Stimulated activated effector memory CD8-positive, alpha-beta T cell treated with anti-CD3 and anti-CD28 coated beads, Interleukin-12 subunit alpha, Interleukin-12 subunit beta, amount 100 ng/mL, for 72 hours (primary cell): ENCODE measurements around the gene TNK2.
"Not testable (repeated sequence)": the region's sequence is repeated elsewhere in the genome, so short reads cannot be mapped to it uniquely, and the experiment has no call there.

Source experiments
- ATAC-seq: fragments of 150-1000 bp; cut with Tn5 transposase; 2 replicates; pipeline ENCODE4 v1.10.0; 2021
- DNase-seq, 2 donors: peaks; one replicate each; pipeline ENCODE4 v3.0.0; 2021 to 2022; ENCODE audit warnings: low spot score in 2 of 2
- H3K27ac Mint-ChIP-seq: one replicate; pipeline ENCODE4 v1.8.0; 2022; ENCODE audit warnings: mild to moderate bottlenecking, mixed read lengths
- H3K36me3 Mint-ChIP-seq: one replicate; pipeline ENCODE4 v1.8.0; 2022; ENCODE audit warnings: mild to moderate bottlenecking, mixed read lengths
- H3K4me1 Mint-ChIP-seq: one replicate; pipeline ENCODE4 v1.8.0; 2022; ENCODE audit warnings: mixed read lengths
- H3K4me3 Mint-ChIP-seq: one replicate; pipeline ENCODE4 v1.8.0; 2022; ENCODE audit warnings: mild to moderate bottlenecking, mixed read lengths
- H3K9me3 Mint-ChIP-seq: one replicate; pipeline ENCODE4 v1.8.0; 2022; ENCODE audit warnings: mixed read lengths

TNK2 gene

DNA sequence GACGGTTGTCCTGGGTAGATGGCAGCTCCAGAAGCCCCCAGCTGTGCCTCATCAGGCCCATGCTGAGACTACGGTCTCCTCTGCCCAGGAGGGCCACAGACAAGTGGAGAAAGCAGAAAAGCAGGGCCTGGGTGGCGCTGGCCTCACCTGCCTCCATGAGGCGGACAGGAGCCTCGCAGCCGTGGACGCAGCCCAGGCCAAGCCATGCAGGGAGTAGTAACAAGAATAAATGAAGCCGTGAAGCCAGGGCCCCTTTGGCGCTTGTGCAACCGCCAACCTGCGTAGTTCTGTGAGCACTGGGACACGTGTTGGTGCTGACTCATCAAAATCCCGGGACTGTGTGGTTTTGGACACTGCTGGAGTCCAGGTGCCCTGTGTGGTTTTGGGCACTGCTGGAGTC, 84.4 kb downstream of the TNK2 start:
- Mint-ChIP-seq H3K4me1 (no peaks in the 10 kb centered on the region), H3K27ac (no peak overlapping the region), H3K9me3 (no peaks in the 10 kb centered on the region), H3K36me3 (no peaks in the 10 kb centered on the region), H3K4me3 (no peak overlapping the region)
- DNase-seq (no peak), ATAC-seq (no peak)

DNA sequence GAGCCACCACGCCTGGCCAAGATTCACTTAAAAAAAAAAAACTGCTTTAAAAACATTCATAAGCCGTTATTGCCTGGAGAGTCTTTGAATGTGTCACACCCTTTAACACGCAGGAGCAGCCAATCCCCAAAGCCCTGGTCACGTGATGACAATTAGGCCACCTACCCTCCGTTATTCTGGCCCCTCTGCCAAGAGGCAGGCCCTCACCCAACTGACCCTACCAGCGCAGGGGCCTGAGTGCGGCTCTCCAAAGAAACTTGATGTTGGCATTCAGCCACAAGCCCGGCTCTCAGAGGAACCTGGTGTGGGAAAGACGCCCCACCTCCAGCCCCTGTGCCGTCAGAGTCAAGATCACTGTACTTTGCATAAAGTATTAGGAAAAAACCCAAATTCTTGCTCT, 85.1 kb downstream of the TNK2 start:
- ATAC-seq (no peak), DNase-seq (no peak)
- no peaks in the 10 kb centered on the region for H3K4me1 Mint-ChIP-seq
- H3K27ac Mint-ChIP-seq = no peak overlapping the region
- no peaks in the 10 kb centered on the region for H3K36me3 Mint-ChIP-seq
- no peaks in the 10 kb centered on the region for H3K9me3 Mint-ChIP-seq
- H3K4me3 Mint-ChIP-seq = no peak overlapping the region

DNA sequence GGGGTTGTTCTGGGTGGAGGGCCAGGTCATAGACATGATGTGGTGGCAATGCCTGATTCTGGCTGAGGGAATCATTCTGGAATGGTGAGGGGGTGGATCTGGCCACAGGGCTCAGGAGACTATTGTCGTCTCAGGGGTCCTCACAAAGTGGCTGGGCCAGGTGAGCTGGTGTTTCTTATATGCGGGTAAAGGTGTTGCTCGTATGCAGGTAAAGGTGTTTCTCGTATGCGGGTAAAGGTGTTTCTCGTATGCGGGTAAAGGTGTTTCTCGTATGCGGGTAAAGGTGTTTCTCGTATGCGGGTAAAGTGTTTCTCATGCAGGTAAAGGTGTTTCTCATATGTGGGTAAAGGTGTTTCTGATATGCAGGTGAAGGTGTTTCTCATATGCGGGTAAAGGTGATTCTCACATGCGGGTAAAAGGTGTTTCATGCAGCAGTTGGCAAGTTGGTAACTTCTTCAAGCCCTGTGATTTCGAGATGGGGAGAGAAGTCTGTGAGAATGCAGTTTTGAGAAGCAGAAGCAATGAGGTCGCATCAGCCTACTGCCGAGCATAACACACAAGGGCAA, 86.1 kb downstream of the TNK2 start:
- Mint-ChIP-seq H3K4me3 (no peak overlapping the region), H3K9me3 (no peaks in the 10 kb centered on the region), H3K27ac (no peak overlapping the region), H3K4me1 (peaks cover 6% of the 10 kb centered on the region), H3K36me3 (no peaks in the 10 kb centered on the region)
- ATAC-seq = no peak
- no peak for DNase-seq

DNA sequence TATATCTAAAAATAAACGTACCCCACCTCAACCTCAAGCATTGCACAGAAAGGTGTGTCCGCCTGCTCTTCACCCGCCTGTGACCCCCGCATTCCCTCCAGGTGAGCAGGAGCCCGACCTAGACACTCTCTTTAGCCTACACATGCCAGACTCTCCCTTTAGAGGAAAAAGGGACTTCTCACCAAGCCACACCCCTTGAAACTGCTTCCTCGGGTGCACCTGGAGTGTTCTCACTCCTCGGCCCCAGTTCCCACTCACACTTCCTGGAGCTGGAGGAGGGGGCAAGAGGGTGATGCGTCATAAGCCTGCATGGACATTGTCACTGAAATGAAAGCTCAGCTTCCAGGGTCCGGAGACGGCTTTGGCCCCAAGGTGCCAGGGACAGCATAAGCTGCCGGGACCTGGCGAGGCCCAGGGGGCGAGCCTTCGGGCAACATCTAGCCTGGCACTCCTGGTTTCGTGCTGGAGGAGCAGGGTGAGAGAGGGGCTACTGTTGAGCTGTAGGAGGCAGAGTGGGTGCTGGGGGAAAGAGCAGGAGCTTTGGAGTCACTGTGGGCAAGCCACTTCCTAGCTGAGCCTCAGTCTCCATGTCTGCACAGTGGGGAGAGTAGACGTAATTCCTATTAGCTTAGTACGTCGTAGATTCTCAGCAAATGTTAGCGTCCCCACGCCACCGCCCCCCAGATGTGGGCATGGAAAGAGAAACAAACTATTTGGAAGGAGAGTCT, 86.8 kb downstream of the TNK2 start:
- Mint-ChIP-seq H3K36me3 (no peaks in the 10 kb centered on the region), H3K4me1 (peaks cover 7% of the 10 kb centered on the region), H3K4me3 (no peak overlapping the region), H3K9me3 (no peaks in the 10 kb centered on the region), H3K27ac (no peak overlapping the region)
- DNase-seq = no peak
- no peak for ATAC-seq

DNA sequence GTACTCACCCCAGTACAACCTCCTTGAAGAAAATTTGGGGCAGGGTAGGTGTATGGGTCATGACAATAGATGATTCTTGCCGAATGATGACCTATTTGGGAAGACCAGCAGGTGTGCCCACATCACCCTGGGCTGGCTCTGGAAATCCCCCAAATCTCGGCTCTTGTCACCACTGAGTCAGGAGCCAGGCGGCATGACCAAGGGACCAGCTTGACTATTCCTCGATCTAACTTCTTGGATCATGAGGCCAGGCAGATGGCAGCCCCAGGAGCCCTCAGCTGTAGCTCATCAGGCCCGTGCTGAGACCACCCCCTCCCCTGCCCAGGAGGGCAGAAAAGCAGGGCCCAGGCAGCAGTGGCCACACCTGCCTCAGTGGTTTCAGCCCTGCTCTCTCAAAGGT, 87.5 kb downstream of the TNK2 start:
- DNase-seq = no peak
- Mint-ChIP-seq H3K4me3 (no peak overlapping the region), H3K9me3 (no peaks in the 10 kb centered on the region), H3K4me1 (peaks cover 7% of the 10 kb centered on the region), H3K27ac (no peak overlapping the region), H3K36me3 (no peaks in the 10 kb centered on the region)
- ATAC-seq = no peak

DNA sequence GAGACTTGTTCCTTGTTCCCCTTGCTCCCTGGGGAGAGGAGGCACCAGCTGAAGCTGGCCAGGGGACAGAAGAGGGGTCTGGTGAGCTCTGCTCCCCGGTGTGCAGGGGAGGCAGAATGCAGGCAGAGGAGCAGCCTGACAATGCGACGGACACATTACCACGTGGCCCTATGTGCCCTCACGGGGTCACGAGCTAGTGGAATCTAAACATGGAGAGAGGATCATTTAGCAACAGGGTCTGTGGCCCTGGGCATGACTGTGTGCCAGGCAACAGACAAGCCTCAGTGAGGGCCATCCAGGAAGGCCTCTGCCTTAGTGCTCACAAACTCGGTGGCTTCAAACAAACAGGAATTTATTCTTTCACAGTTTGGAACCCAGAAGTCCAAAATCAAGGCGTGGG, 88.2 kb downstream of the TNK2 start:
- Mint-ChIP-seq H3K4me1 (peaks cover 7% of the 10 kb centered on the region), H3K4me3 (no peak overlapping the region)

DNA sequence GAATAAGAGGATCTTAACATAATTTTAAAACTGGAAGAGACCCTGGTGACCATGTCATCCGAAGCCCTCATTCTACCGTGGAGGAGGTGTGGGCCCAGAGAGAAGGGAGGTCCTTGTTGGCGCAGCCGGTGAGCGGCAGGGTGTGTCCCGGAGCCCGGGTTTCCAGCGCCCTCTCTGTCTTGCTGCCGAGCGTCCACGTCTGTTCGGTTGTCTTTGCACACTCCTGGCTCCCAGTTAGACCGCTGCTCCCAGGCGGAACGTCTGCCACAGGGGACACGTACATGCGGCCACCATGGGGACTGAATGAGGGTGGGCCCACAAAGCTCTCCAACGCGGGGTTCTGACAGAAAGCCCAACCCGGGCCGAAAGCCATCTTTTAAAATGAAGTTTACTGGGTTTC, 90.0 kb downstream of the TNK2 start:
- Mint-ChIP-seq H3K27ac (no peak overlapping the region), H3K4me3 (no peak overlapping the region)

More for the DNA sequence above, 88.2 kb downstream of the TNK2 start:
- ATAC-seq = no peak
- Mint-ChIP-seq H3K27ac (peak overlapping the region; percentile 4), H3K9me3 (no peaks in the 10 kb centered on the region), H3K36me3 (no peaks in the 10 kb centered on the region)
- no peak for DNase-seq

DNA sequence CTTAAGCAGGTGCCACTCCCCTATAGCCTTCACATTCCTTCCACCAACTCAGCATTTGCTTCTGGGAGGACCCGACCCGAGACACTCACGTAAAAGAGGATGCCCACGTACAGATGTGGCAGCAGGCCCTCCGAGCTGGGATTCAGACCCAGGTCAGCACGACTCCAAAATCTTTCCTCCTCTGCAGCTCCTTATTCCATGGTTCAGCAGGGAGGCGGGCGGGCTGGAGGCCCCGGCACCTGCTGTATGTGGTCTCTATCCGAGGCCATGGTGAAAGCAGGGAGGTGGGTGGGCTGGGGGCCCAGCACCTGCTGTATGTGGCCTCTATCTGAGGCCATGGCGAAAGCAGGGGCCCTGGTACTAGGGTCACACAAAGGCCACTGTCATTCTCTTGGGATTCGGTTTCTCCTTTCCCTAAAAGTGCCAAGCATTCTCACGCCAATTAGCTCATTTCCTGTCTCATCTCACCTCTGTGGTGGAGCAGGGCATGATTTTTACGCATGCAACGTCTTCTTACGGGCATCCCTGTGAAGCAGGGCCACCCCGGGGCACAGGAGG, 90.7 kb downstream of the TNK2 start:
- DNase-seq = no peak
- Mint-ChIP-seq H3K36me3 (no peaks in the 10 kb centered on the region), H3K9me3 (no peaks in the 10 kb centered on the region), H3K27ac (peak overlapping the region; percentile 9), H3K4me1 (peaks cover 7% of the 10 kb centered on the region), H3K4me3 (no peak overlapping the region)
- ATAC-seq = no peak

More for the DNA sequence above, 90.0 kb downstream of the TNK2 start:
- peaks cover 7% of the 10 kb centered on the region for H3K4me1 Mint-ChIP-seq
- no peaks in the 10 kb centered on the region for H3K9me3 Mint-ChIP-seq
- ATAC-seq = no peak
- no peaks in the 10 kb centered on the region for H3K36me3 Mint-ChIP-seq
- DNase-seq = no peak

DNA sequence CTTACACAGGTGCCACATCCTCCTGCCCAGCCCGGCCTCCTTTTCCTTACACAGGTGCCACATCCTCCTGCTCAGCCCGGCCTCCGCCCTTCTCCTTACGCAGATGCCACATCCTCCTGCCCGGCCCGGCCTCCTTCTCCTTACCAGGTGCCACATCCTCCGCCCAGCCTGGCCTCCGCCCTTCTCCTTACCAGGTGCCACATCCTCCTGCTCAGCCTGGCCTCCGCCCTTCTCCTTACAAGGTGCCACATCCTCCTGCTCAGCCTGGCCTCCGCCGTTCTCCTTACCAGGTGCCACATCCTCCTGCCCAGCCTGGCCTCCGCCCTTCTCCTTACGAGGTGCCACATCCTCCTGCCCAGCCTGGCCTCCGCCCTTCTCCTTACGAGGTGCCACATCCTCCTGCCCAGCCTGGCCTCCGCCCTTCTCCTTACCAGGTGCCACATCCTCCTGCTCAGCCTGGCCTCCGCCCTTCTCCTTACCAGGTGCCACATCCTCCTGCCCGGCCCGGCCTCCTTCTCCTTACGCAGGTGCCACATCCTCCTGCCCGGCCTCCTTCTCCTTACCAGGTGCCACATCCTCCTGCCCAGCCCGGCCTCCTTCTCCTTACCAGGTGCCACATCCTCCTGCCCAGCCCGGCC, 92.0 kb downstream of the TNK2 start:
- H3K4me3 Mint-ChIP-seq, ATAC-seq, H3K36me3 Mint-ChIP-seq, H3K9me3 Mint-ChIP-seq, H3K4me1 Mint-ChIP-seq, DNase-seq: not testable (repeated sequence)
- peak overlapping the region; percentile 9 for H3K27ac Mint-ChIP-seq

DNA sequence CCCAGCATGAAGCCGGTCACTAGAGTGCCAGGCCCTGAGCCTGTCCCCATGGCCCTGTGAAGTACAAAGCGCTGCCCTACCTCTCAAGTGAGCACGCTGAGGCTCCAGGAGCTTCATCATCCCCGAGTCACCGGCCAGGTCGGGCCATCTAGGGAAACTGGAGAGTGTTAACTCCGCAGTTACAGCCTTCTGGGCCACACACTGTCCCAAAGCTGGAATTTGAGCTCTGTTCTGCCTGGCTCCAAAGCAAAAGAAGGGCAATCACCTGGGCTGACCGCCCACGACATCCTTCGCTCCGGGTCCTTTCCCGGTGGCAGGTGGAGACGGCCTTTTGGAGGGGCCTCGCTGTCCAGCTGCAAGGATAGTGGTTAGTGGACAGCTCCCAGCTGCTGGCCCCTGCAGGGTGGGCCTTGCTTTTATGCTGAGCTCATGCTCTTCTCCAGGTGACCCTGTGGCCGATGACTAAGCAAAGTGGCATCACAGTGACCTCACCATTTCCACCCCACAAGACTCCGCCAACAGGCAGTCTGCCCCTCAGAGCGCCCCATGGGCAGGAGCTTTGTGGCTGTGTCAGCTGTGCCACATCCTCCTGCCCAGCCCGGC, 93.1 kb downstream of the TNK2 start:
- H3K4me3 Mint-ChIP-seq = no peak overlapping the region

DNA sequence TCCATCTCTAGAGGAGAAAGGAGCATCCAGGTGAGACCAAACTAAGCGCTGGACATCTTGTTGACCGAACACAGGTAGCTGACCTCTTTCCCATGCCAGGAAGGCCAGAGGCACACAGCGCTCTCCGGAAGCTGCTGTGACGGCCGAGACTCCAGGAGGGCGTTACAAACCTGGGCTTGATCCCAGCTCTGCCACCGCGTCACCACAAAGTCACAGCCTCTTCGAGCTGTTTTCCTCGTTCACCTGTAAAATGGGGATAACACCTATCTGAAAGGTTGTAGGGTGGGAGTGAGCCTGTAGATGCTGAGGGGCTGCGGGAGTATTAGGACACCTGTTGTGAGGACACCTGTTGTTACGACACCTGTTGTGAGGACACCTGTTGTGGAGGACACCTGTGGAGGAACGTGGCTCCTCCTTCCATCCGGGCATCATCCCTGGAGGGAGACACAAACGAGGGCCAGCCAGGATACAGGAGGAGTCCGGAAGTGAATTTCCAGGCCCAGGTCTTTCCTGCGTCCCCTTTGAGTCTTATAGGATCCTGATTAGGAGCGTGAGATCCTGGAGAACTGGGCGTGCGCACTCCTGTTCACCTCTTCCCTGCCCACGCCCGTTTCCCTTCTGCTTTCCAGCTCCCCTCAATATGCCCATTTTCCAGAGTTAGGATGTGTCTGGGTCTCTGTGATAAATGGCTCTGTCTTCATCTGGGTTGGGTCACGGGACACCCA, 94.3 kb downstream of the TNK2 start:
- DNase-seq (no peak), ATAC-seq (no peak)
- peak overlapping the region; percentile 21 for H3K27ac Mint-ChIP-seq
- no peaks in the 10 kb centered on the region for H3K9me3 Mint-ChIP-seq
- no peaks in the 10 kb centered on the region for H3K36me3 Mint-ChIP-seq
- peaks cover 7% of the 10 kb centered on the region for H3K4me1 Mint-ChIP-seq
- no peak overlapping the region for H3K4me3 Mint-ChIP-seq

More for the DNA sequence above, 93.1 kb downstream of the TNK2 start:
- DNase-seq (no peak), ATAC-seq (peak; percentile 90)
- Mint-ChIP-seq H3K36me3 (no peaks in the 10 kb centered on the region), H3K27ac (peak overlapping the region; percentile 21), H3K4me1 (peaks cover 7% of the 10 kb centered on the region), H3K9me3 (no peaks in the 10 kb centered on the region)
